H9 (cell line): Measurements from ENCODE around the gene PGA3. TPM values are rescaled to one million over a fixed set of nuclear protein-coding genes. Genes with fewer than 3 reads are reported as not detected.
"Not testable (repeated sequence)": the region's sequence is repeated elsewhere in the genome, so short reads cannot be mapped to it uniquely, and the experiment has no call there.

Source experiments
- DNase-seq: peaks from one replicate; pipeline ENCODE4 v3.0.0-alpha.2; 2017
- H2AFZ ChIP-seq: one replicate; pipeline ENCODE4 v1.6.1; 2013; ENCODE audit warnings: mild to moderate bottlenecking, low read length, control low read depth, moderate library complexity
- H2AK5ac ChIP-seq: 2 replicates; pipeline ENCODE4 v1.6.1; 2013; ENCODE audit warnings: low read length, control low read depth, mixed read lengths; ENCODE audit not compliant: insufficient read length
- H2BK120ac ChIP-seq: one replicate; pipeline ENCODE4 v1.6.1; 2013; ENCODE audit warnings: low read depth, mild to moderate bottlenecking, low read length, control low read depth, inconsistent platforms; ENCODE audit not compliant: poor library complexity, severe bottlenecking
- H2BK12ac ChIP-seq: 2 replicates; pipeline ENCODE4 v1.6.1; 2013; ENCODE audit warnings: low read length, control low read depth, mixed read lengths, low read depth; ENCODE audit not compliant: insufficient read length
- H2BK15ac ChIP-seq: 2 replicates; pipeline ENCODE4 v1.6.1; 2013; ENCODE audit warnings: low read depth, low read length, control low read depth
- H2BK20ac ChIP-seq: one replicate; pipeline ENCODE4 v1.6.1; 2013; ENCODE audit warnings: low read depth, mild to moderate bottlenecking, low read length, control low read depth, inconsistent platforms; ENCODE audit not compliant: poor library complexity, severe bottlenecking
- H2BK5ac ChIP-seq: 2 replicates; pipeline ENCODE4 v1.6.1; 2013; ENCODE audit warnings: low read length, control low read depth, mixed read lengths; ENCODE audit not compliant: insufficient read length
- H3K14ac ChIP-seq: 2 replicates; pipeline ENCODE4 v1.6.1; 2013; ENCODE audit warnings: low read length, control low read depth; ENCODE audit not compliant: insufficient read depth
- H3K18ac ChIP-seq: 2 replicates; pipeline ENCODE4 v1.6.1; 2013; ENCODE audit warnings: low read depth, mild to moderate bottlenecking, mixed read lengths, low read length, control low read depth; ENCODE audit not compliant: insufficient read length
- H3K23ac ChIP-seq: 2 replicates; pipeline ENCODE4 v1.6.1; 2013; ENCODE audit warnings: low read length, control low read depth, mixed read lengths, low read depth; ENCODE audit not compliant: insufficient read length
- H3K23me2 ChIP-seq: 2 replicates; pipeline ENCODE4 v1.6.1; 2013; ENCODE audit warnings: low read depth, mild to moderate bottlenecking, mixed read lengths, low read length, control low read depth; ENCODE audit not compliant: insufficient read length, poor library complexity, severe bottlenecking
- H3K27ac ChIP-seq: 2 replicates; pipeline ENCODE4 v1.5.1; 2013; ENCODE audit warnings: low read length, control low read depth, mixed read lengths, low read depth; ENCODE audit not compliant: insufficient read length
- H3K27me3 ChIP-seq: 2 replicates; pipeline ENCODE4 v1.6.1; 2013; ENCODE audit warnings: low read length, control low read depth, inconsistent platforms; ENCODE audit not compliant: insufficient read depth
- H3K4ac ChIP-seq: 2 replicates; pipeline ENCODE4 v1.6.1; 2013; ENCODE audit warnings: low read depth, mild to moderate bottlenecking, control low read depth, inconsistent platforms, low read length, moderate library complexity
- H3K4me1 ChIP-seq: 2 replicates; pipeline ENCODE4 v1.6.1; 2013; ENCODE audit warnings: low read length, control low read depth, inconsistent platforms; ENCODE audit not compliant: insufficient read depth
- H3K4me2 ChIP-seq: 2 replicates; pipeline ENCODE4 v1.6.1; 2013; ENCODE audit warnings: low read length, control low read depth, mixed read lengths; ENCODE audit not compliant: insufficient read length, insufficient read depth
- H3K56ac ChIP-seq: 2 replicates; pipeline ENCODE4 v1.6.1; 2013; ENCODE audit warnings: low read depth, mild to moderate bottlenecking, mixed read lengths, low read length, control low read depth; ENCODE audit not compliant: insufficient read length
- H3K79me1 ChIP-seq: 2 replicates; pipeline ENCODE4 v1.6.1; 2013; ENCODE audit warnings: low read depth, mild to moderate bottlenecking, moderate library complexity, low read length, control low read depth, inconsistent platforms; ENCODE audit not compliant: insufficient read depth, poor library complexity, severe bottlenecking
- H3K79me2 ChIP-seq: 2 replicates; pipeline ENCODE4 v1.6.1; 2013; ENCODE audit warnings: low read length, control low read depth, inconsistent platforms; ENCODE audit not compliant: insufficient read depth
- H3K9ac ChIP-seq: 2 replicates; pipeline ENCODE4 v1.6.1; 2013; ENCODE audit warnings: low read length, control low read depth, mixed read lengths; ENCODE audit not compliant: insufficient read length; ENCODE audit errors: extremely low read depth
- H3K9me3 ChIP-seq: one replicate; pipeline ENCODE4 v1.6.1; 2013; ENCODE audit warnings: low read depth, low read length, inconsistent platforms; ENCODE audit not compliant: control insufficient read depth
- H3T11ph ChIP-seq: one replicate; pipeline ENCODE4 v1.6.1; 2013; ENCODE audit warnings: mild to moderate bottlenecking, low read length, control low read depth, inconsistent platforms
- H4K20me1 ChIP-seq: one replicate; pipeline ENCODE4 v1.6.1; 2013; ENCODE audit not compliant: control insufficient read depth, insufficient read length, insufficient read depth
- H4K5ac ChIP-seq: 2 replicates; pipeline ENCODE4 v1.6.1; 2013; ENCODE audit warnings: low read depth, mild to moderate bottlenecking, mixed read lengths, low read length, control low read depth; ENCODE audit not compliant: insufficient read length
- H4K8ac ChIP-seq: replicated peaks from 2 replicates; pipeline ENCODE4 v1.6.1; 2013; ENCODE audit warnings: low read length, control low read depth, mixed read lengths, low read depth; ENCODE audit not compliant: insufficient read length
- H4K91ac ChIP-seq: 2 replicates; pipeline ENCODE4 v1.6.1; 2013; ENCODE audit warnings: low read depth, mild to moderate bottlenecking, moderate library complexity, mixed read lengths, low read length, control low read depth; ENCODE audit not compliant: insufficient read length
- H3K27ac Mint-ChIP-seq, 3 experiments: 2 replicates in 2 of 3; 3 replicates in 1 of 3; pipeline ENCODE4 v1.8.0; 2020 to 2021; ENCODE audit warnings: mixed read lengths in 3 of 3, mild to moderate bottlenecking in 1 of 3, moderate library complexity in 1 of 3
- H3K27me3 Mint-ChIP-seq: 2 replicates; pipeline ENCODE4 v1.8.0; 2021; ENCODE audit warnings: low read depth, mild to moderate bottlenecking, moderate library complexity, mixed read lengths
- H3K36me3 Mint-ChIP-seq, 3 experiments: 2 replicates in 2 of 3; 3 replicates in 1 of 3; pipeline ENCODE4 v1.8.0; 2020 to 2021; ENCODE audit warnings: low read depth in 3 of 3, mixed read lengths in 3 of 3; ENCODE audit not compliant: insufficient read depth in 1 of 3
- H3K4me1 Mint-ChIP-seq, 2 experiments: 2 replicates each; pipeline ENCODE4 v1.8.0; 2020; ENCODE audit warnings: mixed read lengths in 2 of 2
- H3K4me3 Mint-ChIP-seq, 2 experiments: 2 replicates in 1 of 2; 3 replicates in 1 of 2; pipeline ENCODE4 v1.8.0; 2020 to 2021; ENCODE audit warnings: mild to moderate bottlenecking in 2 of 2, mixed read lengths in 2 of 2, moderate library complexity in 1 of 2
- H3K9me3 Mint-ChIP-seq, 2 experiments: 2 replicates in 1 of 2; 3 replicates in 1 of 2; pipeline ENCODE4 v1.8.0; 2020; ENCODE audit warnings: mild to moderate bottlenecking in 2 of 2, mixed read lengths in 2 of 2, moderate library complexity in 1 of 2
- WGBS: extraction: QIAGEN DNeasy Blood & Tissue Kit; methylation state at CpG from one replicate; pipeline ENCODE4 v1.1.7; 2013; ENCODE audit warnings: missing lambda C conversion rate, low lambda C conversion rate, mixed read lengths; ENCODE audit not compliant: insufficient read length; ENCODE audit errors: extremely low coverage; 5-methylcytosine and 5-hydroxymethylcytosine counted together
- long read RNA-seq: library from polyadenylated mRNA; unstranded; transcript quantifications from one replicate; pipeline ENCODE4 v2.0.0, GENCODE V29; 2020
- total RNA-seq: library from RNA; stranded (reverse); gene quantifications from 2 replicates; pipeline ENCODE4 v1.2.1, GENCODE V29; 2021

Gene PGA3
- not detected in 2 replicates for total RNA-seq
- long read RNA-seq = 0 reads

- H4K20me1 ChIP-seq, H3K56ac ChIP-seq, H3K27me3 Mint-ChIP-seq: not testable (repeated sequence)
Observed at GRCh38 chr11:61202950-61203746, at the start of gene PGA3. Gene PGA3, plus strand, starts transcription at chr11:61203515. Its CDS starts 50 bp downstream, at chr11:61203565.

More at GRCh38 chr11:61202950-61203746, at the start of gene PGA3:
- H2BK5ac ChIP-seq, DNase-seq, H3K23me2 ChIP-seq, H3K23ac ChIP-seq, H3K4ac ChIP-seq, H3T11ph ChIP-seq, H3K18ac ChIP-seq, H2AK5ac ChIP-seq, H4K8ac ChIP-seq, H4K5ac ChIP-seq, H4K91ac ChIP-seq, H3K27ac ChIP-seq, H3K9me3 ChIP-seq, H2BK120ac ChIP-seq, H3K9me3 Mint-ChIP-seq, H2BK15ac ChIP-seq, H3K4me1 ChIP-seq, H2BK12ac ChIP-seq, H3K79me2 ChIP-seq, H3K9ac ChIP-seq, H2AFZ ChIP-seq, H3K4me2 ChIP-seq, H2BK20ac ChIP-seq, H3K27me3 ChIP-seq, H3K36me3 Mint-ChIP-seq, H3K79me1 ChIP-seq, H3K14ac ChIP-seq, H3K4me3 Mint-ChIP-seq: not testable (repeated sequence)
- H3K4me1 Mint-ChIP-seq = peaks cover 3 to 15% of the 10 kb centered on the region in 2 experiments
- no CpG with 5 or more reads among the region's 18 CpGs for WGBS
- 0 out of 7 replicates have a peak within 1 kb of the TSS, but pooled peaks of 1 of the 3 experiments have one; percentile 18 for H3K27ac Mint-ChIP-seq
